Glutamatergic neuron (in vitro differentiated cells): ENCODE measurements around the gene PNCK. TPM values are rescaled to one million over a fixed set of nuclear protein-coding genes. Genes with fewer than 3 reads are reported as not detected.

Source experiments
- DNase-seq: peaks from one replicate; pipeline ENCODE4 v3.0.0; 2022
- H3K27ac Mint-ChIP-seq: one replicate; pipeline ENCODE4 v1.8.0; 2020; ENCODE audit warnings: mild to moderate bottlenecking, mixed read lengths, inconsistent platforms; ENCODE audit not compliant: unreplicated experiment
- H3K27me3 Mint-ChIP-seq: one replicate; pipeline ENCODE4 v1.8.0; 2020; ENCODE audit warnings: mild to moderate bottlenecking, moderate library complexity, mixed read lengths, inconsistent platforms; ENCODE audit not compliant: unreplicated experiment
- H3K36me3 Mint-ChIP-seq: one replicate; pipeline ENCODE4 v1.8.0; 2020; ENCODE audit warnings: mild to moderate bottlenecking, mixed read lengths, inconsistent platforms; ENCODE audit not compliant: unreplicated experiment
- H3K4me1 Mint-ChIP-seq: one replicate; pipeline ENCODE4 v1.8.0; 2020; ENCODE audit warnings: mild to moderate bottlenecking, low read depth, mixed read lengths, inconsistent platforms; ENCODE audit not compliant: unreplicated experiment
- H3K4me3 Mint-ChIP-seq: one replicate; pipeline ENCODE4 v1.8.0; 2020; ENCODE audit warnings: mild to moderate bottlenecking, mixed read lengths, inconsistent platforms; ENCODE audit not compliant: unreplicated experiment
- H3K9me3 Mint-ChIP-seq: one replicate; pipeline ENCODE4 v1.8.0; 2020; ENCODE audit warnings: mild to moderate bottlenecking, moderate library complexity, mixed read lengths, inconsistent platforms; ENCODE audit not compliant: unreplicated experiment
- CTCF ChIP-seq: fragments of 200-600 bp; sonication (generic); IDR thresholded peaks from one replicate; pipeline ENCODE4 v1.5.0; 2021; ENCODE audit not compliant: partially characterized antibody, unreplicated experiment
- total RNA-seq: library from RNA; stranded (reverse); fragmentation: NEBNext Ultra II Directional; extraction: Animal tissue kit (Norgen Biotek cat#: 25700); gene quantifications from one replicate; pipeline ENCODE4 v1.2.1, GENCODE V29; 2021; ENCODE audit not compliant: unreplicated experiment

Gene PNCK
- total RNA-seq, 1 donor from 2014 or later = 4.3 TPM

- Mint-ChIP-seq H3K36me3 (no peaks in the 10 kb centered on the region), H3K27me3 (no peaks in the 10 kb centered on the region), H3K4me1 (peaks cover 2% of the 10 kb centered on the region), H3K9me3 (no peaks in the 10 kb centered on the region), H3K27ac (no peak overlapping the region), H3K4me3 (no peak overlapping the region)
- no peak for TF ChIP-seq CTCF
- no peak for DNase-seq
Measured at GRCh38 chrX:153688506-153688905, 14.9 kb upstream of the PNCK start.

GRCh38 chrX:153688071-153688470, 14.5 kb upstream of the PNCK start:
- TF ChIP-seq CTCF = no peak
- H3K4me3 Mint-ChIP-seq = no peak overlapping the region
- no peak overlapping the region for H3K27ac Mint-ChIP-seq
- DNase-seq = no peak
- no peaks in the 10 kb centered on the region for H3K9me3 Mint-ChIP-seq
- H3K4me1 Mint-ChIP-seq = peaks cover 2% of the 10 kb centered on the region
- H3K36me3 Mint-ChIP-seq = no peaks in the 10 kb centered on the region
- no peaks in the 10 kb centered on the region for H3K27me3 Mint-ChIP-seq

DNA sequence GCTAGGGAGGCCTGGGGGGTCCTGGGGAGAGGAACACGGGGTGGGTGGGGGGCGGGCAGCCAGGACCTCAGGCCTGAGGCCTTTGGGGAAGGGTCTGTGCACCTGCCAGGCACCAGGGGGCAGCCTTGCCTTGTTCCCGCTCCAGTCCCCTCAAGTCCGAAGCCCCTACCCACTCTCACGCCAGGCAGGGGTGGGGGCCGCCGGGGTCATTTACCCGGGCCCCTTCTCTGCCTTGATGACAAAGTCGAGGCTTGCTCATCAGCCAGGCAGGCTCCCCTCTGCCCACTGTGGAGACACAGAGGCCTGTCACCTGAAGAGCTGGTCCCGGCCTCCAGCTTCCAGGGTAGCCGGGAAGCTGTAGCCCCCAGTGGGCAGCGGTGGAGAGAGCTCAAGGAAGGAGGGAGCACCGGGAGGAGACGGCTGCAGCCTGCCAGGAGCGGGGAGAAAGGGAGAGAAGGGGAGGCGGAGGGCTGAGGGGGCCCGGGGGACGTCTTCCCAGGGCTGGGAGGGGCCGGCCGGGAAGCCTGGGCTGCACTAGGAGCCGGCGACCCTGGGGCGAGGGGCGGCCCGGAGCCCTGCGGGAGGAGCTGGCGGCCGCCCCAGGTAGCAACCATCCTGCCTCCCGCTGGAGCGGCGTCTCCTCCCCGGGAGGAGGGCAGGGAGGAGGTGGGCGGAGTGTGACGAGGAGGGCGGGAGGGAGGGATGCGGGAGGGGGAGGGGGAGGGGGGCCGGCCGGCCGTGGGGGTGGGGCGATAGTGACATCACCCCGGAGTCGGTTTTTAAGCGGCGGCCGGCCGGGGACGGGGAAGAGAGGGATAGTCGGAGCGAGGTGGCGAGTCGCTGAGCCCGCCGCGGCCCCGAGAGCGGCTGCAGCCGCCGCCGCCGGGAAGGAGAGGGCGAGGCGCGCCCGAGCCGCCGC, 13.8 kb upstream of the PNCK start, which contains the start of gene SLC6A8:
Gene SLC6A8, plus strand, starts transcription at position 806 of the 919 bp plus-strand sequence. CDS start 649 bp downstream, outside the sequence.
- Mint-ChIP-seq H3K36me3 (no peaks in the 10 kb centered on the region), H3K9me3 (no peaks in the 10 kb centered on the region), H3K27ac (peak within 1 kb of the TSS; percentile 76), H3K4me3 (peak within 1 kb of the TSS; percentile 55), H3K4me1 (peaks cover 2% of the 10 kb centered on the region), H3K27me3 (no peaks in the 10 kb centered on the region)
- peak; percentile 31 for TF ChIP-seq CTCF
- DNase-seq = peak; percentile 77

DNA sequence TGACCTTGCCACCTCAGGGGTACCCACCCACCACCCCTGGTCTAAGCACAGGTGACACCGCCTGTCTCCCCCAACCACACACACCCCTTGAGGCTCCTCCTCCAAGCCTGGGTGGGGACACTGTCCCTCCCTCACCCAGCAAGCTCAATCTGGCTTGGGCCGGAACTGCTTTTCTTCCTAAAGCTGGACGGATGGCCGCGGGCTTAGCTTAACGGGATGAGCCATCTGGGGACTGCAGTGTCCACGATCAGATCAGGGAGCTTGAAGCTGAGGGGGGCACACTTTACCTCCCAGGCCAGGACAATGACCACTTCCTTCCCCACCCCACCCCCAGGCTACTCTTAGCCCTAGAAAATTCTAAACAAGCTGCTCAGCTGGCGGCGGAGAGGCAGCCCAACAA, 13.1 kb upstream of the PNCK start:
- no peaks in the 10 kb centered on the region for H3K36me3 Mint-ChIP-seq
- H3K4me1 Mint-ChIP-seq = peaks cover 2% of the 10 kb centered on the region
- no peaks in the 10 kb centered on the region for H3K27me3 Mint-ChIP-seq
- no peaks in the 10 kb centered on the region for H3K9me3 Mint-ChIP-seq
- peak overlapping the region; percentile 55 for H3K4me3 Mint-ChIP-seq
- DNase-seq = no peak
- peak overlapping the region; percentile 76 for H3K27ac Mint-ChIP-seq
- TF ChIP-seq CTCF = no peak
